HepG2 (cell line): Measurements from ENCODE around the gene RSAD2. TPM values are rescaled to one million over a fixed set of nuclear protein-coding genes. Genes with fewer than 3 reads are reported as not detected.
A peak's percentile ranks its signal among the peaks of the same experiment; 100 is the strongest.

Experiments used
- ATAC-seq: fragments of 200-7000 bp; cut with Tn5 transposase; 3 replicates; pipeline ENCODE4 v1.9.1; 2020; ENCODE audit warnings: mild to moderate bottlenecking, moderate library complexity
- BruUV-seq: library from RNA; stranded (reverse); fragments of 400-500 nt; replicated peaks from 2 replicates; lab custom pipeline; 2021; lab: Mats Ljungman, UMichigan
- CTCF ChIA-PET: fragments of 300-600 bp; formaldehyde crosslinking; extraction: SDS; loops from one replicate; lab custom pipeline; 2021; ENCODE audit warnings: low total read pairs, inconsistent platforms, low intra/inter-chr PET ratio; lab: Yijun Ruan, JAX
- POLR2A ChIA-PET: fragments of 350-600 bp; sonication (Branson Sonifier 250); formaldehyde crosslinking; loops from one replicate; lab custom pipeline; 2020; ENCODE audit warnings: antibody characterized with exemption, inconsistent platforms; lab: Yijun Ruan, JAX
- DNase-seq: peaks from one replicate; pipeline ENCODE4 v3.0.0-alpha.2; 2015; ENCODE audit warnings: low spot score
- FAIRE-seq: peaks from 3 replicates; lab custom pipeline; 2011; peaks lifted over from hg19 to GRCh38; lab: Jason Lieb, UNC
- H2AFZ ChIP-seq: one replicate; pipeline ENCODE4 v1.6.1; 2011; ENCODE audit warnings: low read length, inconsistent platforms
- H3K27ac ChIP-seq: fragments of 300-600 bp; 3 replicates; pipeline ENCODE4 v1.8.0; 2011; ENCODE audit warnings: mixed run types, mild to moderate bottlenecking, mixed read lengths, low read length, inconsistent platforms; ENCODE audit not compliant: insufficient read depth; ENCODE audit errors: extremely low read length
- H3K27me3 ChIP-seq, 2 experiments: fragments of 200-600 bp in 1 of 2; 2 replicates in 1 of 2; 3 replicates in 1 of 2; pipeline versions ENCODE4 v1.6.0 to v1.8.0; 2011; ENCODE audit warnings: low read length in 2 of 2, mild to moderate bottlenecking in 2 of 2, moderate library complexity in 2 of 2, inconsistent platforms in 1 of 2; ENCODE audit not compliant: insufficient read depth in 2 of 2, control insufficient read depth in 1 of 2
- H3K36me3 ChIP-seq, 2 experiments: fragments of 200-600 bp in 1 of 2; replicated peaks in 1 of 2; 2 replicates in 1 of 2; 3 replicates in 1 of 2; pipeline versions ENCODE4 v1.5.1 to v1.8.0; 2011; ENCODE audit warnings: low read length in 2 of 2, inconsistent platforms in 1 of 2; ENCODE audit not compliant: insufficient read depth in 2 of 2, control insufficient read depth in 1 of 2
- H3K4me1 ChIP-seq: 2 replicates; pipeline ENCODE4 v1.5.1; 2012; ENCODE audit warnings: low read length, inconsistent platforms; ENCODE audit not compliant: insufficient read depth
- H3K4me2 ChIP-seq: 2 replicates; pipeline ENCODE4 v1.6.0; 2011; ENCODE audit warnings: low read depth, low read length, inconsistent platforms
- H3K4me3 ChIP-seq, 3 experiments: fragments of 200-600 bp in 1 of 3; sonication (generic), shearing (Covaris generic) in 1 of 3; replicated peaks in 1 of 3; 2 replicates each; pipeline ENCODE4 v1.5.1; 2011 to 2016; ENCODE audit warnings: low read length in 3 of 3, inconsistent platforms in 2 of 3, low read depth in 2 of 3, mild to moderate bottlenecking in 2 of 3, control low read depth in 1 of 3, mixed read lengths in 1 of 3; ENCODE audit not compliant: insufficient read depth in 1 of 3
- H3K79me2 ChIP-seq: one replicate; pipeline ENCODE4 v1.6.1; 2011; ENCODE audit warnings: low read length, inconsistent platforms; ENCODE audit not compliant: insufficient read depth
- H3K9ac ChIP-seq: 2 replicates; pipeline ENCODE4 v1.6.0; 2011; ENCODE audit warnings: mild to moderate bottlenecking, low read depth, low read length, inconsistent platforms; ENCODE audit not compliant: insufficient read depth
- H3K9me3 ChIP-seq: 2 replicates; pipeline ENCODE4 v1.5.1; 2012; ENCODE audit warnings: mild to moderate bottlenecking, low read length
- H4K20me1 ChIP-seq: 2 replicates; pipeline ENCODE4 v1.6.0; 2011; ENCODE audit warnings: inconsistent platforms, mild to moderate bottlenecking, low read length, moderate library complexity; ENCODE audit not compliant: insufficient read depth
- DMAP1 ChIP-seq: IDR thresholded peaks from 2 replicates; pipeline ENCODE4 v1.6.1; 2016
- MAFF ChIP-seq: IDR thresholded peaks from 2 replicates; pipeline ENCODE4 v1.6.1; 2011; ENCODE audit warnings: low read depth, low read length, improper control_type of control experiment
- MAFK ChIP-seq, 2 experiments: IDR thresholded peaks in 1 of 2; conservative IDR thresholded peaks in 1 of 2; 2 replicates each; pipeline ENCODE4 v1.6.1; 2011; ENCODE audit warnings: improper control_type of control experiment in 2 of 2, low read length in 2 of 2
- NR1H2 ChIP-seq: sonication (generic); formaldehyde crosslinking; IDR thresholded peaks from 2 replicates; pipeline ENCODE4 v1.8.1; 2022; ENCODE audit warnings: low read depth, missing genetic modification reagents, borderline replicate concordance
- RBM22 ChIP-seq: fragments of 200-400 bp; formaldehyde crosslinking; optimal IDR thresholded peaks from 2 replicates; pipeline ENCODE3; 2017; ENCODE audit warnings: mild to moderate bottlenecking, low read length, moderate library complexity
- THYN1 ChIP-seq: sonication (generic); formaldehyde crosslinking; IDR thresholded peaks from 2 replicates; pipeline ENCODE4 v1.8.1; 2023; ENCODE audit warnings: low read depth, mild to moderate bottlenecking, moderate library complexity, missing genetic modification reagents, borderline replicate concordance
- ZNF138 ChIP-seq: sonication (generic); formaldehyde crosslinking; IDR thresholded peaks from 2 replicates; pipeline ENCODE4 v1.5.0; 2020; ENCODE audit warnings: mild to moderate bottlenecking, low read depth, missing genetic modification reagents
- ZNF143 ChIP-seq: sonication (generic); formaldehyde crosslinking; IDR thresholded peaks from 2 replicates; pipeline ENCODE4 v1.4.0; 2020; ENCODE audit warnings: missing genetic modification reagents
- ZNF567 ChIP-seq: sonication (generic); formaldehyde crosslinking; IDR thresholded peaks from 2 replicates; pipeline ENCODE4 v1.8.1; 2023; ENCODE audit warnings: mild to moderate bottlenecking, missing genetic modification reagents, borderline replicate concordance
- ZNF672 ChIP-seq: sonication (generic); formaldehyde crosslinking; IDR thresholded peaks from 2 replicates; pipeline ENCODE4 v1.8.1; 2022; ENCODE audit warnings: missing genetic modification reagents
- WGBS: methylation state at CpG from one replicate; pipeline ENCODE4 v1.1.6; 2017; ENCODE audit warnings: low lambda C conversion rate; 5-methylcytosine and 5-hydroxymethylcytosine counted together
- in situ Hi-C: cut with HindIII; loops from 2 replicates; pipeline ENCODE4 v1.10.0; 2017; ENCODE audit warnings: low pct_unique_long_range_greater_than_20kb; ENCODE audit not compliant: extremely low pct_ligation_motif_present
- intact Hi-C: fragments of 100-400 bp; cut with micrococcal nuclease; formaldehyde crosslinking; loops from one replicate; pipeline ENCODE4 v1.10.0; 2022; ENCODE audit not compliant: unreplicated experiment
- polyA plus RNA-seq, 8 experiments: library from polyadenylated mRNA; depleted of rRNA in 3 of 8; stranded (reverse) in 7 of 8; unstranded in 1 of 8; fragments of >200 nt; fragmentation: Illumina TruSeq in 4 of 8; extraction: Trizol in 4 of 8; gene quantifications; 2 replicates each; pipeline versions ENCODE4 v1.2.1 to v1.2.3, GENCODE V29; 2011 to 2016; ENCODE audit warnings: low read depth in 4 of 8, missing spikeins in 1 of 8, mixed read lengths in 1 of 8; ENCODE audit not compliant: insufficient read depth in 1 of 8
- total RNA-seq, 5 experiments: library from RNA; depleted of rRNA; stranded (reverse); fragments of >200 nt; fragmentation: Illumina TruSeq; extraction: Trizol; gene quantifications; 2 replicates each; pipeline ENCODE4 v1.2.3, GENCODE V29; 2016; ENCODE audit warnings: low read depth in 1 of 5
- TF ChIP-seq, protein P1 (sequence below): sonication (generic); formaldehyde crosslinking; IDR thresholded peaks from 2 replicates; pipeline ENCODE4 v1.5.0; 2020; ENCODE audit warnings: mild to moderate bottlenecking, missing genetic modification reagents
- TF ChIP-seq, protein P2 (sequence below): fragments of 450-650 bp; IDR thresholded peaks from 2 replicates; pipeline ENCODE4 v1.6.1; 2017; ENCODE audit warnings: mild to moderate bottlenecking
- TF ChIP-seq, protein P3 (sequence below): sonication (generic); formaldehyde crosslinking; IDR thresholded peaks from 2 replicates; pipeline ENCODE4 v1.5.1; 2020; ENCODE audit warnings: mild to moderate bottlenecking, missing genetic modification reagents, borderline replicate concordance

The RSAD2 gene
- total and polyA plus RNA-seq, 2 of the 13 experiments (the other 11 are each of a cell fraction or from before 2014, with no cell fraction given): 0.11 TPM; not detected in 1

DNA sequence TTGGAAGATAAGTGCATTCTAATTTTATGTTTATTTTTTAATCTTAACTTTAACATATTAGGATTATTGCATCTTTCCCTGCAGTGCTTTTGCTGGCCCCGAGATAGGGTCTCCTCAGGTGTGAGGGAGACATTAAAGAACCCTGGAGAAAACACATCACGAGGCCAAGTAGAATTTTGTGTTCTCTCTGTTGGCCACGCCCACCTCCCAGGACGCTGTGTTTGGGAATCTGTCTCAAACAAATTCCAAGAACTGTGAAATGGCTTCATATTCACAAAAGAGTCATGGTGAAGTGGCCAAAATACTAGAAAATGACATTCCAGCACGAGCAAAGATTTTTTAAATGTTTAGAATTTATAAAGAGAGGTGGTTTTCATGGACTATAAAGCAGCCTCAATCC lies 67.0 kb downstream of the RSAD2 start (continued):
- TF ChIP-seq, protein P1, sequence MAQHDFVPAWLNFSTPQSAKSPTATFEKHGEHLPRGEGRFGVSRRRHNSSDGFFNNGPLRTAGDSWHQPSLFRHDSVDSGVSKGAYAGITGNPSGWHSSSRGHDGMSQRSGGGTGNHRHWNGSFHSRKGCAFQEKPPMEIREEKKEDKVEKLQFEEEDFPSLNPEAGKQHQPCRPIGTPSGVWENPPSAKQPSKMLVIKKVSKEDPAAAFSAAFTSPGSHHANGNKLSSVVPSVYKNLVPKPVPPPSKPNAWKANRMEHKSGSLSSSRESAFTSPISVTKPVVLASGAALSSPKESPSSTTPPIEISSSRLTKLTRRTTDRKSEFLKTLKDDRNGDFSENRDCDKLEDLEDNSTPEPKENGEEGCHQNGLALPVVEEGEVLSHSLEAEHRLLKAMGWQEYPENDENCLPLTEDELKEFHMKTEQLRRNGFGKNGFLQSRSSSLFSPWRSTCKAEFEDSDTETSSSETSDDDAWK: no peak
- TF ChIP-seq ZNF672 (CRISPR knock-in tag): no peak
- TF ChIP-seq, protein P2, sequence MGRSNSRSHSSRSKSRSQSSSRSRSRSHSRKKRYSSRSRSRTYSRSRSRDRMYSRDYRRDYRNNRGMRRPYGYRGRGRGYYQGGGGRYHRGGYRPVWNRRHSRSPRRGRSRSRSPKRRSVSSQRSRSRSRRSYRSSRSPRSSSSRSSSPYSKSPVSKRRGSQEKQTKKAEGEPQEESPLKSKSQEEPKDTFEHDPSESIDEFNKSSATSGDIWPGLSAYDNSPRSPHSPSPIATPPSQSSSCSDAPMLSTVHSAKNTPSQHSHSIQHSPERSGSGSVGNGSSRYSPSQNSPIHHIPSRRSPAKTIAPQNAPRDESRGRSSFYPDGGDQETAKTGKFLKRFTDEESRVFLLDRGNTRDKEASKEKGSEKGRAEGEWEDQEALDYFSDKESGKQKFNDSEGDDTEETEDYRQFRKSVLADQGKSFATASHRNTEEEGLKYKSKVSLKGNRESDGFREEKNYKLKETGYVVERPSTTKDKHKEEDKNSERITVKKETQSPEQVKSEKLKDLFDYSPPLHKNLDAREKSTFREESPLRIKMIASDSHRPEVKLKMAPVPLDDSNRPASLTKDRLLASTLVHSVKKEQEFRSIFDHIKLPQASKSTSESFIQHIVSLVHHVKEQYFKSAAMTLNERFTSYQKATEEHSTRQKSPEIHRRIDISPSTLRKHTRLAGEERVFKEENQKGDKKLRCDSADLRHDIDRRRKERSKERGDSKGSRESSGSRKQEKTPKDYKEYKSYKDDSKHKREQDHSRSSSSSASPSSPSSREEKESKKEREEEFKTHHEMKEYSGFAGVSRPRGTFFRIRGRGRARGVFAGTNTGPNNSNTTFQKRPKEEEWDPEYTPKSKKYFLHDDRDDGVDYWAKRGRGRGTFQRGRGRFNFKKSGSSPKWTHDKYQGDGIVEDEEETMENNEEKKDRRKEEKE: no peak
- TF ChIP-seq ZNF567 (CRISPR knock-in tag): no peak

DNA sequence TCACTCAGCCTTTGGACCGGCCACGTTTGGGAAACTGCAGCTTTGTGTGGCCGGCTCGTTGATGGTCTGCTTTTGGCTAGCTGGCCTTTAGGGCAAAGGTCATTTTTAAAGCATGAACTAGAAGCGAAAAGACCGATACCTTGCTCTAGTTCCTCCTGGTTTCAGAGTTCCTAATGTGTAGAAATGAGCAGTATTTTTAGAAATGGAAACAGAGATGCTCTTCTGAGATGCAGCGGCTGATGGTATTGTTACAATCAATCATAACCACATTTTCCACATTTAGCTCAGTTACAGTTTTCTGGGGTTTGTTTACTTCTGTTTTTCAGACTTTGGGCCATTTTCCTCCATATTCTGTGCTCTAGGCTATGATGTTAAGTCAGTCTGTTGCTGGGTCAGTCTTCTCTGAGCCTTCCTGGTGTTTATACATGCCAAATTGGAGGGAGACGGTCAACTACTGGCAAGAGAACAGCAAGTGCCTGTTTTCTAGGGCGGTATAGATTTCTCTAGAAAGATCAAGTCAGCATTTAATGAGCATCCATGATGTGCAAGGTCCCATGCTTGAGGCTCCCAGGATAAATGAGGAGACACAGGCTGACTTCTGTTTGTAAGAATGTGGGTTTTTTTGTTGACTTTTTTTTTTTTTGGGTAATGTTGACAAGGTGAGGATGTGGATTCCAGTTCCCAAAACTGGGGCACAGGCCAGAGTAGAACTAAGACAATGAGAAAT lies 67.7 kb downstream of the RSAD2 start:
- 87% methylated on average over 9 of the region's 9 CpGs for WGBS
- ChIA-PET CTCF (no interaction called here), POLR2A (no interaction called here)
- no peak overlapping the region for H3K27ac ChIP-seq
- FAIRE-seq (no peak), ATAC-seq (no peak), DNase-seq (no peak)
- no TSS peak for BruUV-seq
- H3K36me3 ChIP-seq: peaks cover 6 to 40% of the 10 kb centered on the region in 2 experiments
- H3K9me3 ChIP-seq: no peaks in the 10 kb centered on the region
- H2AFZ ChIP-seq: no peak overlapping the region
- H3K79me2 ChIP-seq: no peaks in the 10 kb centered on the region
- no peak overlapping the region for H3K4me2 ChIP-seq
- intact Hi-C loops (no loop called here), in situ Hi-C loops (no loop called here)
- no peaks in the 10 kb centered on the region for H3K4me1 ChIP-seq
- H3K9ac ChIP-seq: no peak overlapping the region
- no peaks in the 10 kb centered on the region for H3K27me3 ChIP-seq
- H4K20me1 ChIP-seq: no peaks in the 10 kb centered on the region
- no peak overlapping the region for H3K4me3 ChIP-seq
- TF ChIP-seq RBM22: no peak
- TF ChIP-seq ZNF143 (CRISPR knock-in tag): no peak
- TF ChIP-seq, protein P3, sequence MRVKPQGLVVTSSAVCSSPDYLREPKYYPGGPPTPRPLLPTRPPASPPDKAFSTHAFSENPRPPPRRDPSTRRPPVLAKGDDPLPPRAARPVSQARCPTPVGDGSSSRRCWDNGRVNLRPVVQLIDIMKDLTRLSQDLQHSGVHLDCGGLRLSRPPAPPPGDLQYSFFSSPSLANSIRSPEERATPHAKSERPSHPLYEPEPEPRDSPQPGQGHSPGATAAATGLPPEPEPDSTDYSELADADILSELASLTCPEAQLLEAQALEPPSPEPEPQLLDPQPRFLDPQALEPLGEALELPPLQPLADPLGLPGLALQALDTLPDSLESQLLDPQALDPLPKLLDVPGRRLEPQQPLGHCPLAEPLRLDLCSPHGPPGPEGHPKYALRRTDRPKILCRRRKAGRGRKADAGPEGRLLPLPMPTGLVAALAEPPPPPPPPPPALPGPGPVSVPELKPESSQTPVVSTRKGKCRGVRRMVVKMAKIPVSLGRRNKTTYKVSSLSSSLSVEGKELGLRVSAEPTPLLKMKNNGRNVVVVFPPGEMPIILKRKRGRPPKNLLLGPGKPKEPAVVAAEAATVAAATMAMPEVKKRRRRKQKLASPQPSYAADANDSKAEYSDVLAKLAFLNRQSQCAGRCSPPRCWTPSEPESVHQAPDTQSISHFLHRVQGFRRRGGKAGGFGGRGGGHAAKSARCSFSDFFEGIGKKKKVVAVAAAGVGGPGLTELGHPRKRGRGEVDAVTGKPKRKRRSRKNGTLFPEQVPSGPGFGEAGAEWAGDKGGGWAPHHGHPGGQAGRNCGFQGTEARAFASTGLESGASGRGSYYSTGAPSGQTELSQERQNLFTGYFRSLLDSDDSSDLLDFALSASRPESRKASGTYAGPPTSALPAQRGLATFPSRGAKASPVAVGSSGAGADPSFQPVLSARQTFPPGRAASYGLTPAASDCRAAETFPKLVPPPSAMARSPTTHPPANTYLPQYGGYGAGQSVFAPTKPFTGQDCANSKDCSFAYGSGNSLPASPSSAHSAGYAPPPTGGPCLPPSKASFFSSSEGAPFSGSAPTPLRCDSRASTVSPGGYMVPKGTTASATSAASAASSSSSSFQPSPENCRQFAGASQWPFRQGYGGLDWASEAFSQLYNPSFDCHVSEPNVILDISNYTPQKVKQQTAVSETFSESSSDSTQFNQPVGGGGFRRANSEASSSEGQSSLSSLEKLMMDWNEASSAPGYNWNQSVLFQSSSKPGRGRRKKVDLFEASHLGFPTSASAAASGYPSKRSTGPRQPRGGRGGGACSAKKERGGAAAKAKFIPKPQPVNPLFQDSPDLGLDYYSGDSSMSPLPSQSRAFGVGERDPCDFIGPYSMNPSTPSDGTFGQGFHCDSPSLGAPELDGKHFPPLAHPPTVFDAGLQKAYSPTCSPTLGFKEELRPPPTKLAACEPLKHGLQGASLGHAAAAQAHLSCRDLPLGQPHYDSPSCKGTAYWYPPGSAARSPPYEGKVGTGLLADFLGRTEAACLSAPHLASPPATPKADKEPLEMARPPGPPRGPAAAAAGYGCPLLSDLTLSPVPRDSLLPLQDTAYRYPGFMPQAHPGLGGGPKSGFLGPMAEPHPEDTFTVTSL (CRISPR knock-in tag): no peak
- TF ChIP-seq DMAP1 (CRISPR knock-in tag): no peak
- no peak for TF ChIP-seq THYN1 (CRISPR knock-in tag)
- peak; percentile 18; the same call in 1 of the 2 replicates for TF ChIP-seq MAFF
- peak; percentile 33 to 62; a peak in 2 of 4 replicates for TF ChIP-seq MAFK (conservative IDR thresholded peaks at IDR 0.05 in 1 of 2, IDR thresholded peaks at IDR 0.05 in 1 of 2; ENCODE audit: low read length in 2 of 2)
- TF ChIP-seq NR1H2 (CRISPR knock-in tag): no peak
- no peak for TF ChIP-seq ZNF138 (CRISPR knock-in tag)
